NB4 (cell line): ENCODE data around the gene NBEA.

Source experiments
- CTCF ChIP-seq: IDR thresholded peaks from one replicate; pipeline ENCODE4 v1.5.1; 2012; ENCODE audit warnings: low read depth, low read length
- MAX ChIP-seq: IDR thresholded peaks from 2 replicates; pipeline ENCODE4 v1.6.1; 2011; ENCODE audit warnings: low read depth, low read length
- POLR2A ChIP-seq: IDR thresholded peaks from 2 replicates; pipeline ENCODE4 v1.6.1; 2011; ENCODE audit warnings: mild to moderate bottlenecking; ENCODE audit not compliant: insufficient read length; ENCODE audit errors: extremely low read depth

- TF ChIP-seq MAX: no peak
- TF ChIP-seq POLR2A: no peak
- TF ChIP-seq CTCF: no peak
Observed at GRCh38 chr13:35028338-35028867, 86.3 kb downstream of the NBEA start.
